ENCODE measurements around the gene U2AF2.

DNA sequence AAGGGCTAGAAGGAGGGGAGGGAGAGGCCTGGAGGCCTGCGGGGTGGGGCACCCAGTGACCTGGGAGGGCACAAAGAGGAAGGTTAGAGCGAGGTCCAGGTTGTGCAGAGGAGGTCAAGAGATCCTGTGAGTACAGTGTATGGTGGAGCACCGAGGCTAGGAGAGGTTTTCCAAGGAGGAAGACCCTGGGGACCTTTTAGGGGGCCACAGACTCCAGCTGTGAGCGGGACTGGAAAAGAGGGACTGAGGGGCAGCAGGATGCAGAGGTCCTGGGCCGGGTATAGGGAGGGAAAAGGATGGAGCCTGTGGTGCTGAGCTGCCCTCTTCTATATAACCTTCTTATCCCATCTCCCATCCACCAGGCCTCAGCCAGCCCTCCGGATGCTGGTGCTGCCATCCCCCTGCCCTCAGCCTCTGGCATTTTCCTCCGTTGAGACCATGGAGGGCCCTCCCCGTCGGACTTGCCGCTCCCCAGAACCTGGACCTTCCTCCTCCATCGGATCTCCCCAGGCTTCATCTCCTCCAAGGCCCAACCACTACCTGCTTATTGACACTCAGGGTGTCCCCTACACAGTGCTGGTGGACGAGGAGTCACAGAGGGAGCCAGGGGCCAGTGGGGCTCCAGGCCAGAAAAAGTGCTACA is 10.5 kb upstream of the U2AF2 start:
- no peak for TF ChIP-seq POLR2AphosphoS5 (IDR thresholded peaks at IDR 0.05; ENCODE audit: low read depth)
- TF ChIP-seq, protein P1, sequence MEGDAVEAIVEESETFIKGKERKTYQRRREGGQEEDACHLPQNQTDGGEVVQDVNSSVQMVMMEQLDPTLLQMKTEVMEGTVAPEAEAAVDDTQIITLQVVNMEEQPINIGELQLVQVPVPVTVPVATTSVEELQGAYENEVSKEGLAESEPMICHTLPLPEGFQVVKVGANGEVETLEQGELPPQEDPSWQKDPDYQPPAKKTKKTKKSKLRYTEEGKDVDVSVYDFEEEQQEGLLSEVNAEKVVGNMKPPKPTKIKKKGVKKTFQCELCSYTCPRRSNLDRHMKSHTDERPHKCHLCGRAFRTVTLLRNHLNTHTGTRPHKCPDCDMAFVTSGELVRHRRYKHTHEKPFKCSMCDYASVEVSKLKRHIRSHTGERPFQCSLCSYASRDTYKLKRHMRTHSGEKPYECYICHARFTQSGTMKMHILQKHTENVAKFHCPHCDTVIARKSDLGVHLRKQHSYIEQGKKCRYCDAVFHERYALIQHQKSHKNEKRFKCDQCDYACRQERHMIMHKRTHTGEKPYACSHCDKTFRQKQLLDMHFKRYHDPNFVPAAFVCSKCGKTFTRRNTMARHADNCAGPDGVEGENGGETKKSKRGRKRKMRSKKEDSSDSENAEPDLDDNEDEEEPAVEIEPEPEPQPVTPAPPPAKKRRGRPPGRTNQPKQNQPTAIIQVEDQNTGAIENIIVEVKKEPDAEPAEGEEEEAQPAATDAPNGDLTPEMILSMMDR (conservative IDR thresholded peaks at IDR 0.05; ENCODE audit: low read depth in 2 of 2): no peak
- TF ChIP-seq ZNF331 (CRISPR knock-in tag; IDR thresholded peaks at IDR 0.05; ENCODE audit: low read depth): no peak
- TF ChIP-seq EZH2 (IDR thresholded peaks at IDR 0.05; ENCODE audit: low read depth, unreplicated experiment): no peak
- no peak for TF ChIP-seq JUNB (IDR thresholded peaks at IDR 0.05; ENCODE audit: unreplicated experiment)
- TF ChIP-seq, protein P2, sequence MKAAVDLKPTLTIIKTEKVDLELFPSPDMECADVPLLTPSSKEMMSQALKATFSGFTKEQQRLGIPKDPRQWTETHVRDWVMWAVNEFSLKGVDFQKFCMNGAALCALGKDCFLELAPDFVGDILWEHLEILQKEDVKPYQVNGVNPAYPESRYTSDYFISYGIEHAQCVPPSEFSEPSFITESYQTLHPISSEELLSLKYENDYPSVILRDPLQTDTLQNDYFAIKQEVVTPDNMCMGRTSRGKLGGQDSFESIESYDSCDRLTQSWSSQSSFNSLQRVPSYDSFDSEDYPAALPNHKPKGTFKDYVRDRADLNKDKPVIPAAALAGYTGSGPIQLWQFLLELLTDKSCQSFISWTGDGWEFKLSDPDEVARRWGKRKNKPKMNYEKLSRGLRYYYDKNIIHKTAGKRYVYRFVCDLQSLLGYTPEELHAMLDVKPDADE (IDR thresholded peaks at IDR 0.05): no peak
- TF ChIP-seq, protein P3, sequence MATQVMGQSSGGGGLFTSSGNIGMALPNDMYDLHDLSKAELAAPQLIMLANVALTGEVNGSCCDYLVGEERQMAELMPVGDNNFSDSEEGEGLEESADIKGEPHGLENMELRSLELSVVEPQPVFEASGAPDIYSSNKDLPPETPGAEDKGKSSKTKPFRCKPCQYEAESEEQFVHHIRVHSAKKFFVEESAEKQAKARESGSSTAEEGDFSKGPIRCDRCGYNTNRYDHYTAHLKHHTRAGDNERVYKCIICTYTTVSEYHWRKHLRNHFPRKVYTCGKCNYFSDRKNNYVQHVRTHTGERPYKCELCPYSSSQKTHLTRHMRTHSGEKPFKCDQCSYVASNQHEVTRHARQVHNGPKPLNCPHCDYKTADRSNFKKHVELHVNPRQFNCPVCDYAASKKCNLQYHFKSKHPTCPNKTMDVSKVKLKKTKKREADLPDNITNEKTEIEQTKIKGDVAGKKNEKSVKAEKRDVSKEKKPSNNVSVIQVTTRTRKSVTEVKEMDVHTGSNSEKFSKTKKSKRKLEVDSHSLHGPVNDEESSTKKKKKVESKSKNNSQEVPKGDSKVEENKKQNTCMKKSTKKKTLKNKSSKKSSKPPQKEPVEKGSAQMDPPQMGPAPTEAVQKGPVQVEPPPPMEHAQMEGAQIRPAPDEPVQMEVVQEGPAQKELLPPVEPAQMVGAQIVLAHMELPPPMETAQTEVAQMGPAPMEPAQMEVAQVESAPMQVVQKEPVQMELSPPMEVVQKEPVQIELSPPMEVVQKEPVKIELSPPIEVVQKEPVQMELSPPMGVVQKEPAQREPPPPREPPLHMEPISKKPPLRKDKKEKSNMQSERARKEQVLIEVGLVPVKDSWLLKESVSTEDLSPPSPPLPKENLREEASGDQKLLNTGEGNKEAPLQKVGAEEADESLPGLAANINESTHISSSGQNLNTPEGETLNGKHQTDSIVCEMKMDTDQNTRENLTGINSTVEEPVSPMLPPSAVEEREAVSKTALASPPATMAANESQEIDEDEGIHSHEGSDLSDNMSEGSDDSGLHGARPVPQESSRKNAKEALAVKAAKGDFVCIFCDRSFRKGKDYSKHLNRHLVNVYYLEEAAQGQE (IDR thresholded peaks at IDR 0.05; ENCODE audit: unreplicated experiment): no peak

All from GM23338 (cell line).